ENCODE results near the gene NECTIN4.

- TF ChIP-seq, protein P1, sequence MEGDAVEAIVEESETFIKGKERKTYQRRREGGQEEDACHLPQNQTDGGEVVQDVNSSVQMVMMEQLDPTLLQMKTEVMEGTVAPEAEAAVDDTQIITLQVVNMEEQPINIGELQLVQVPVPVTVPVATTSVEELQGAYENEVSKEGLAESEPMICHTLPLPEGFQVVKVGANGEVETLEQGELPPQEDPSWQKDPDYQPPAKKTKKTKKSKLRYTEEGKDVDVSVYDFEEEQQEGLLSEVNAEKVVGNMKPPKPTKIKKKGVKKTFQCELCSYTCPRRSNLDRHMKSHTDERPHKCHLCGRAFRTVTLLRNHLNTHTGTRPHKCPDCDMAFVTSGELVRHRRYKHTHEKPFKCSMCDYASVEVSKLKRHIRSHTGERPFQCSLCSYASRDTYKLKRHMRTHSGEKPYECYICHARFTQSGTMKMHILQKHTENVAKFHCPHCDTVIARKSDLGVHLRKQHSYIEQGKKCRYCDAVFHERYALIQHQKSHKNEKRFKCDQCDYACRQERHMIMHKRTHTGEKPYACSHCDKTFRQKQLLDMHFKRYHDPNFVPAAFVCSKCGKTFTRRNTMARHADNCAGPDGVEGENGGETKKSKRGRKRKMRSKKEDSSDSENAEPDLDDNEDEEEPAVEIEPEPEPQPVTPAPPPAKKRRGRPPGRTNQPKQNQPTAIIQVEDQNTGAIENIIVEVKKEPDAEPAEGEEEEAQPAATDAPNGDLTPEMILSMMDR (IDR thresholded peaks at IDR 0.05; ENCODE audit: insufficient read depth, low read length, poor library complexity, severe bottlenecking): no peak
- TF ChIP-seq EZH2phosphoT487 (conservative IDR thresholded peaks at IDR 0.05; ENCODE audit: low read length): no peak
These were observed 25.2 kb upstream of the NECTIN4 start for GRCh38 chr1:161114556-161114955.
